ENCODE data around the gene TXK. TPM values are rescaled to one million over a fixed set of nuclear protein-coding genes. Genes with fewer than 3 reads are reported as not detected.
A peak's percentile ranks its signal among the peaks of the same experiment; 100 is the strongest.

TXK gene
- total and polyA plus RNA-seq, 10 of the 15 experiments (the other 5 are each of a cell fraction or from before 2014, with no cell fraction given) = 0.44 to 2.9 (median 1.4) TPM

DNA sequence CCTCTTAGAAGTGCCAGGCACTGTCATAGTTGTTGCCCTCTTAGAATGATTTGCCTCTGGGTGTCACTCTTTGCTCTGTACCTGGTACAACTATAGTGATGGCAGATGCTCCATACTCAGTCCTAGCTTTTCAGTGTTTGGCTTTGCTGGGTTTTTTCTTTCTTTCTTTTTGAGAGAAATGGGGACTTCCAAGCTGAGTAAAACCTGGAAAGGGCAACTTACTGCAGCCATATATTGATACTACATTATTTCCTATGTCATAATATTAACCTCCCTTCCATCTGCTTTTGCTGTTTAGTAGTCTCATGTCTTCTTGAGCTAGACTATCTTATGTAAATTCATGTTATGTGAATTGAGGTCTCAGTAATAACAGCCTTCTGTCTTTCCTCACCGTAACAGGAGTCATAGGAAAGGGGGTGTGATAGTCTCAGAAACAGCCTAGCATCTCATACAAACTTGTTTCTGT is 68.4 kb downstream of the TXK start (continued):
- TF ChIP-seq, protein P1, sequence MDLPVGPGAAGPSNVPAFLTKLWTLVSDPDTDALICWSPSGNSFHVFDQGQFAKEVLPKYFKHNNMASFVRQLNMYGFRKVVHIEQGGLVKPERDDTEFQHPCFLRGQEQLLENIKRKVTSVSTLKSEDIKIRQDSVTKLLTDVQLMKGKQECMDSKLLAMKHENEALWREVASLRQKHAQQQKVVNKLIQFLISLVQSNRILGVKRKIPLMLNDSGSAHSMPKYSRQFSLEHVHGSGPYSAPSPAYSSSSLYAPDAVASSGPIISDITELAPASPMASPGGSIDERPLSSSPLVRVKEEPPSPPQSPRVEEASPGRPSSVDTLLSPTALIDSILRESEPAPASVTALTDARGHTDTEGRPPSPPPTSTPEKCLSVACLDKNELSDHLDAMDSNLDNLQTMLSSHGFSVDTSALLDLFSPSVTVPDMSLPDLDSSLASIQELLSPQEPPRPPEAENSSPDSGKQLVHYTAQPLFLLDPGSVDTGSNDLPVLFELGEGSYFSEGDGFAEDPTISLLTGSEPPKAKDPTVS (IDR thresholded peaks at IDR 0.05; ENCODE audit: low read depth, low read length) = no peak
- 0 out of 2 replicates have a peak, but pooled peaks have one; percentile 57 for TF ChIP-seq MEF2A (IDR thresholded peaks at IDR 0.05; ENCODE audit: insufficient read depth, low read depth, low read length)
- TF ChIP-seq SRF (IDR thresholded peaks at IDR 0.05; ENCODE audit: low read depth in 2 of 2, low read length in 2 of 2) = no peak
- TF ChIP-seq BMI1 (IDR thresholded peaks at IDR 0.05; ENCODE audit: borderline replicate concordance) = no peak
- peak; percentile 76; the same call in 1 of the 2 replicates for TF ChIP-seq IRF4 (IDR thresholded peaks at IDR 0.05; ENCODE audit: low read depth, low read length)
- TF ChIP-seq, protein P2, sequence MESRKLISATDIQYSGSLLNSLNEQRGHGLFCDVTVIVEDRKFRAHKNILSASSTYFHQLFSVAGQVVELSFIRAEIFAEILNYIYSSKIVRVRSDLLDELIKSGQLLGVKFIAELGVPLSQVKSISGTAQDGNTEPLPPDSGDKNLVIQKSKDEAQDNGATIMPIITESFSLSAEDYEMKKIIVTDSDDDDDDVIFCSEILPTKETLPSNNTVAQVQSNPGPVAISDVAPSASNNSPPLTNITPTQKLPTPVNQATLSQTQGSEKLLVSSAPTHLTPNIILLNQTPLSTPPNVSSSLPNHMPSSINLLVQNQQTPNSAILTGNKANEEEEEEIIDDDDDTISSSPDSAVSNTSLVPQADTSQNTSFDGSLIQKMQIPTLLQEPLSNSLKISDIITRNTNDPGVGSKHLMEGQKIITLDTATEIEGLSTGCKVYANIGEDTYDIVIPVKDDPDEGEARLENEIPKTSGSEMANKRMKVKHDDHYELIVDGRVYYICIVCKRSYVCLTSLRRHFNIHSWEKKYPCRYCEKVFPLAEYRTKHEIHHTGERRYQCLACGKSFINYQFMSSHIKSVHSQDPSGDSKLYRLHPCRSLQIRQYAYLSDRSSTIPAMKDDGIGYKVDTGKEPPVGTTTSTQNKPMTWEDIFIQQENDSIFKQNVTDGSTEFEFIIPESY (IDR thresholded peaks at IDR 0.05) = no peak
- no peak for TF ChIP-seq TCF3 (IDR thresholded peaks at IDR 0.05; ENCODE audit: borderline replicate concordance, insufficient read depth, low read depth, low read length)
- TF ChIP-seq RAD21 (IDR thresholded peaks at IDR 0.05; ENCODE audit: insufficient read depth, low read depth, low read length) = peak; percentile 57; the same call in 1 of the 2 replicates
- TF ChIP-seq RUNX3 (IDR thresholded peaks at IDR 0.05; ENCODE audit: low read length) = peak; percentile 77
- peak; percentile 31; the same call in 1 of the 2 replicates for TF ChIP-seq EED (IDR thresholded peaks at IDR 0.05; ENCODE audit: low read depth)
- TF ChIP-seq SUPT20H (IDR thresholded peaks at IDR 0.05; ENCODE audit: borderline replicate concordance, control insufficient read depth, low read depth, low read length) = no peak
- TF ChIP-seq NFIC (IDR thresholded peaks at IDR 0.05; ENCODE audit: low read depth, low read length) = peak; percentile 89
- TF ChIP-seq, protein P3, sequence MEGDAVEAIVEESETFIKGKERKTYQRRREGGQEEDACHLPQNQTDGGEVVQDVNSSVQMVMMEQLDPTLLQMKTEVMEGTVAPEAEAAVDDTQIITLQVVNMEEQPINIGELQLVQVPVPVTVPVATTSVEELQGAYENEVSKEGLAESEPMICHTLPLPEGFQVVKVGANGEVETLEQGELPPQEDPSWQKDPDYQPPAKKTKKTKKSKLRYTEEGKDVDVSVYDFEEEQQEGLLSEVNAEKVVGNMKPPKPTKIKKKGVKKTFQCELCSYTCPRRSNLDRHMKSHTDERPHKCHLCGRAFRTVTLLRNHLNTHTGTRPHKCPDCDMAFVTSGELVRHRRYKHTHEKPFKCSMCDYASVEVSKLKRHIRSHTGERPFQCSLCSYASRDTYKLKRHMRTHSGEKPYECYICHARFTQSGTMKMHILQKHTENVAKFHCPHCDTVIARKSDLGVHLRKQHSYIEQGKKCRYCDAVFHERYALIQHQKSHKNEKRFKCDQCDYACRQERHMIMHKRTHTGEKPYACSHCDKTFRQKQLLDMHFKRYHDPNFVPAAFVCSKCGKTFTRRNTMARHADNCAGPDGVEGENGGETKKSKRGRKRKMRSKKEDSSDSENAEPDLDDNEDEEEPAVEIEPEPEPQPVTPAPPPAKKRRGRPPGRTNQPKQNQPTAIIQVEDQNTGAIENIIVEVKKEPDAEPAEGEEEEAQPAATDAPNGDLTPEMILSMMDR (IDR thresholded peaks at IDR 0.05 in 2 of 3, conservative IDR thresholded peaks at IDR 0.05 in 1 of 3; ENCODE audit: control insufficient read depth in 2 of 3, extremely low read depth in 1 of 3, insufficient read depth in 1 of 3, low read depth in 3 of 3, low read length in 3 of 3) = peak in 1 of 3 experiments; percentile 13; a peak in 1 of 6 replicates
- TF ChIP-seq ETV6 (conservative IDR thresholded peaks at IDR 0.05 in 1 of 2, IDR thresholded peaks at IDR 0.05 in 1 of 2; ENCODE audit: borderline replicate concordance in 1 of 2, low read depth in 1 of 2) = no peak
- TF ChIP-seq KLF5 (IDR thresholded peaks at IDR 0.05; ENCODE audit: partially characterized antibody) = no peak
- TF ChIP-seq, protein P4, sequence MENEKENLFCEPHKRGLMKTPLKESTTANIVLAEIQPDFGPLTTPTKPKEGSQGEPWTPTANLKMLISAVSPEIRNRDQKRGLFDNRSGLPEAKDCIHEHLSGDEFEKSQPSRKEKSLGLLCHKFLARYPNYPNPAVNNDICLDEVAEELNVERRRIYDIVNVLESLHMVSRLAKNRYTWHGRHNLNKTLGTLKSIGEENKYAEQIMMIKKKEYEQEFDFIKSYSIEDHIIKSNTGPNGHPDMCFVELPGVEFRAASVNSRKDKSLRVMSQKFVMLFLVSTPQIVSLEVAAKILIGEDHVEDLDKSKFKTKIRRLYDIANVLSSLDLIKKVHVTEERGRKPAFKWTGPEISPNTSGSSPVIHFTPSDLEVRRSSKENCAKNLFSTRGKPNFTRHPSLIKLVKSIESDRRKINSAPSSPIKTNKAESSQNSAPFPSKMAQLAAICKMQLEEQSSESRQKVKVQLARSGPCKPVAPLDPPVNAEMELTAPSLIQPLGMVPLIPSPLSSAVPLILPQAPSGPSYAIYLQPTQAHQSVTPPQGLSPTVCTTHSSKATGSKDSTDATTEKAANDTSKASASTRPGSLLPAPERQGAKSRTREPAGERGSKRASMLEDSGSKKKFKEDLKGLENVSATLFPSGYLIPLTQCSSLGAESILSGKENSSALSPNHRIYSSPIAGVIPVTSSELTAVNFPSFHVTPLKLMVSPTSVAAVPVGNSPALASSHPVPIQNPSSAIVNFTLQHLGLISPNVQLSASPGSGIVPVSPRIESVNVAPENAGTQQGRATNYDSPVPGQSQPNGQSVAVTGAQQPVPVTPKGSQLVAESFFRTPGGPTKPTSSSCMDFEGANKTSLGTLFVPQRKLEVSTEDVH (IDR thresholded peaks at IDR 0.05; ENCODE audit: low read depth, partially characterized antibody) = no peak
- TF ChIP-seq, protein P5, sequence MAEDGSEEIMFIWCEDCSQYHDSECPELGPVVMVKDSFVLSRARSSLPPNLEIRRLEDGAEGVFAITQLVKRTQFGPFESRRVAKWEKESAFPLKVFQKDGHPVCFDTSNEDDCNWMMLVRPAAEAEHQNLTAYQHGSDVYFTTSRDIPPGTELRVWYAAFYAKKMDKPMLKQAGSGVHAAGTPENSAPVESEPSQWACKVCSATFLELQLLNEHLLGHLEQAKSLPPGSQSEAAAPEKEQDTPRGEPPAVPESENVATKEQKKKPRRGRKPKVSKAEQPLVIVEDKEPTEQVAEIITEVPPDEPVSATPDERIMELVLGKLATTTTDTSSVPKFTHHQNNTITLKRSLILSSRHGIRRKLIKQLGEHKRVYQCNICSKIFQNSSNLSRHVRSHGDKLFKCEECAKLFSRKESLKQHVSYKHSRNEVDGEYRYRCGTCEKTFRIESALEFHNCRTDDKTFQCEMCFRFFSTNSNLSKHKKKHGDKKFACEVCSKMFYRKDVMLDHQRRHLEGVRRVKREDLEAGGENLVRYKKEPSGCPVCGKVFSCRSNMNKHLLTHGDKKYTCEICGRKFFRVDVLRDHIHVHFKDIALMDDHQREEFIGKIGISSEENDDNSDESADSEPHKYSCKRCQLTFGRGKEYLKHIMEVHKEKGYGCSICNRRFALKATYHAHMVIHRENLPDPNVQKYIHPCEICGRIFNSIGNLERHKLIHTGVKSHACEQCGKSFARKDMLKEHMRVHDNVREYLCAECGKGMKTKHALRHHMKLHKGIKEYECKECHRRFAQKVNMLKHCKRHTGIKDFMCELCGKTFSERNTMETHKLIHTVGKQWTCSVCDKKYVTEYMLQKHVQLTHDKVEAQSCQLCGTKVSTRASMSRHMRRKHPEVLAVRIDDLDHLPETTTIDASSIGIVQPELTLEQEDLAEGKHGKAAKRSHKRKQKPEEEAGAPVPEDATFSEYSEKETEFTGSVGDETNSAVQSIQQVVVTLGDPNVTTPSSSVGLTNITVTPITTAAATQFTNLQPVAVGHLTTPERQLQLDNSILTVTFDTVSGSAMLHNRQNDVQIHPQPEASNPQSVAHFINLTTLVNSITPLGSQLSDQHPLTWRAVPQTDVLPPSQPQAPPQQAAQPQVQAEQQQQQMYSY (CRISPR knock-in tag; IDR thresholded peaks at IDR 0.05) = no peak

Data from GM12878 (cell line).